ENCODE data around the gene FJX1. TPM values are rescaled to one million over a fixed set of nuclear protein-coding genes. Genes with fewer than 3 reads are reported as not detected.
"Not testable (repeated sequence)": the region's sequence is repeated elsewhere in the genome, so short reads cannot be mapped to it uniquely, and the experiment has no call there.

Gene FJX1
- total RNA-seq, 1 donor from 2014 or later = 72.8 TPM

DNA sequence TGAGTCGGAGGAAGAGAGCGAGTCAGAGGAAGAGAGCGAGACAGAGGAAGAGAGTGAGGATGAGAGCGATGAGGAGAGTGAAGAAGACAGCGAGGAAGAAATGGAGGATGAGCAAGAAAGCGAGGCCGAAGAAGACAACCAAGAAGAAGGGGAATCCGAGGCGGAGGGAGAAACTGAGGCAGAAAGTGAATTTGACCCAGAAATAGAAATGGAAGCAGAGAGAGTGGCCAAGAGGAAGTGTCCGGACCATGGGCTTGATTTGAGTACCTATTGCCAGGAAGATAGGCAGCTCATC lies 45.1 kb downstream of the FJX1 start:
- Mint-ChIP-seq H3K36me3 (peaks cover 43% of the 10 kb centered on the region), H3K9me3 (peaks cover 36% of the 10 kb centered on the region), H3K4me1 (peaks cover 30% of the 10 kb centered on the region), H3K27ac (peak overlapping the region; percentile 99), H3K27me3 (ENCODE audit: low read depth) (no peaks in the 10 kb centered on the region), H3K4me3 (peak overlapping the region; percentile 95)
- no peak for DNase-seq (ENCODE audit: low spot score in 2 of 2, unreplicated experiment in 2 of 2)
- TF ChIP-seq, protein P1, sequence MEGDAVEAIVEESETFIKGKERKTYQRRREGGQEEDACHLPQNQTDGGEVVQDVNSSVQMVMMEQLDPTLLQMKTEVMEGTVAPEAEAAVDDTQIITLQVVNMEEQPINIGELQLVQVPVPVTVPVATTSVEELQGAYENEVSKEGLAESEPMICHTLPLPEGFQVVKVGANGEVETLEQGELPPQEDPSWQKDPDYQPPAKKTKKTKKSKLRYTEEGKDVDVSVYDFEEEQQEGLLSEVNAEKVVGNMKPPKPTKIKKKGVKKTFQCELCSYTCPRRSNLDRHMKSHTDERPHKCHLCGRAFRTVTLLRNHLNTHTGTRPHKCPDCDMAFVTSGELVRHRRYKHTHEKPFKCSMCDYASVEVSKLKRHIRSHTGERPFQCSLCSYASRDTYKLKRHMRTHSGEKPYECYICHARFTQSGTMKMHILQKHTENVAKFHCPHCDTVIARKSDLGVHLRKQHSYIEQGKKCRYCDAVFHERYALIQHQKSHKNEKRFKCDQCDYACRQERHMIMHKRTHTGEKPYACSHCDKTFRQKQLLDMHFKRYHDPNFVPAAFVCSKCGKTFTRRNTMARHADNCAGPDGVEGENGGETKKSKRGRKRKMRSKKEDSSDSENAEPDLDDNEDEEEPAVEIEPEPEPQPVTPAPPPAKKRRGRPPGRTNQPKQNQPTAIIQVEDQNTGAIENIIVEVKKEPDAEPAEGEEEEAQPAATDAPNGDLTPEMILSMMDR (IDR thresholded peaks at IDR 0.05; ENCODE audit: unreplicated experiment) = no peak

DNA sequence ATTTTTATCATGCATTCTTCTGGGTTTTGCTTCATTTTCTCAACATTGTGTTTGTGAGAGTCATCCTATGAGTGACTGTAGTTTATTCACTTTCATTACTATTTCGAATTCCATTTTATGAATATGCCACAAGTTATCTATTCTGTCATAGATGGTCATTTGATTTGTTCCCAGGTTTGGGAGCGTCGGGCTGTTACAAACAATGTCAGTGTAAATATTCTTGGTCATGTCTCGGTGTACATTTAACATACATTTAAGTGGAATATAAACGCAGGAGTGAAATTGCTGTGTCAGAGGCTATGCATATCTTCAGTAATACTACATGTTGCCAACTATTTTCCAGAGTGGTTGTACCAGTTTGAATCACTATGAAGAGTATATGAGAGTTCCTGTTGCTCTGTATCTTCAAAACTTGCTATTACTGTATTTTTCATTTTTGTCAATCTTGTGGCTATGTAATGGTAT lies 46.7 kb downstream of the FJX1 start:
- Mint-ChIP-seq H3K9me3 (peaks cover 38% of the 10 kb centered on the region), H3K27ac (no peak overlapping the region), H3K27me3 (ENCODE audit: low read depth) (no peaks in the 10 kb centered on the region), H3K36me3 (peaks cover 49% of the 10 kb centered on the region), H3K4me3 (peak overlapping the region; percentile 25), H3K4me1 (peaks cover 32% of the 10 kb centered on the region)
- no peak for DNase-seq (ENCODE audit: low spot score in 2 of 2, unreplicated experiment in 2 of 2)
- TF ChIP-seq, protein P1 (IDR thresholded peaks at IDR 0.05; ENCODE audit: unreplicated experiment) = no peak

DNA sequence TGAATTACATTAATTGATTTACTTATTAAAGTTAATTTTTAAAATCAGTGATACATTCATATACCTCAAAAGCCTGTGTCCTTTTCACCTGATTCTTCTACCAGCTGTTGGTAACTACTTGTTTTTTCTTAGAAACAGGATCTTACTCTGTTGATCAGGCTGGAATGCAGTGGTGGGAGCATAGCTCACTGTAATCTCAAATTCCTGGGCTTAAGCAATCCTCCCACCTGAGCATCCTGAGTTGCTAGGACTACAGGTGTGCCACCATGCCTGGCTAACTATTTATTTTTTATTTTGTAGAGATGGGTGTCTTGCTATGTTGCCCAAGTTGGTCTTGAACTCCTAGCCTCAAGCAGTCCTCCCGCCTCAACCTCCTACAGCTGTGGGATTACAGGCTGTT lies 49.0 kb downstream of the FJX1 start:
- Mint-ChIP-seq H3K4me1 (peaks cover 24% of the 10 kb centered on the region), H3K27me3 (ENCODE audit: low read depth) (no peaks in the 10 kb centered on the region), H3K9me3 (peaks cover 40% of the 10 kb centered on the region), H3K36me3 (peaks cover 51% of the 10 kb centered on the region), H3K27ac (no peak overlapping the region), H3K4me3 (no peak overlapping the region)
- TF ChIP-seq, protein P1 (IDR thresholded peaks at IDR 0.05; ENCODE audit: unreplicated experiment) = no peak
- no peak for DNase-seq (ENCODE audit: low spot score in 2 of 2, unreplicated experiment in 2 of 2)

DNA sequence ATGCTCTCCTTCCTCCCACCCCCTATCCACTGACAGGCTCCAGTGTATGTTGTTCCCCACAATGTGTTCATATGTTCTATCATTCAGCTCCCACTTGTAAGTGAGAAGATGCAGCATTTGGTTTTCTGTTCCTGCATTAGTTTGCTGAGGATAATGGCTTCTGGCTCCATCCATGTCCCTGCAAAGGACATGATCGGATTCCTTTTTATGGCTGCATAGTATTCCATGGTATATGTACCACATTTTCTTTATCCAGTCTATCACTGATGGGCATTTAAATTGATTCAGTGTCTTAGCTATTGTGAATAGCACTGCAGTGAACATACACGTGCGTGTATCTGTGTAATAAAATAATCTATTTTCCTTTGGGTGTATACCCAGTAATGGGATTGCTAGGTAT lies 50.1 kb downstream of the FJX1 start:
- H3K9me3 Mint-ChIP-seq = peaks cover 37% of the 10 kb centered on the region
- H3K27ac Mint-ChIP-seq = not testable (repeated sequence)

More for the DNA sequence above, 50.1 kb downstream of the FJX1 start:
- not testable (repeated sequence) for H3K27me3 Mint-ChIP-seq (ENCODE audit: low read depth); DNase-seq (ENCODE audit: low spot score in 2 of 2, unreplicated experiment in 2 of 2); H3K4me3 Mint-ChIP-seq
- Mint-ChIP-seq H3K36me3 (peaks cover 46% of the 10 kb centered on the region), H3K4me1 (peaks cover 17% of the 10 kb centered on the region)

Other genes starting within 250 kb of the FJX1 start
- gene SLC1A2, start 198.9 kb upstream of the FJX1 start, total RNA-seq = 1.9 TPM in 3 replicates
- gene PAMR1, start 92.8 kb upstream of the FJX1 start, total RNA-seq = 38.3 to 44.8 TPM (median 43.5 TPM) in 3 replicates
- 81.2 to 88.2 TPM (median 86.6 TPM) in 3 replicates for gene TRIM44, start 44.3 kb downstream of the FJX1 start, total RNA-seq

All from mesothelial cell of epicardium (in vitro differentiated cells).